ENCODE results near the gene GABRP.

Gene GABRP, protein sequence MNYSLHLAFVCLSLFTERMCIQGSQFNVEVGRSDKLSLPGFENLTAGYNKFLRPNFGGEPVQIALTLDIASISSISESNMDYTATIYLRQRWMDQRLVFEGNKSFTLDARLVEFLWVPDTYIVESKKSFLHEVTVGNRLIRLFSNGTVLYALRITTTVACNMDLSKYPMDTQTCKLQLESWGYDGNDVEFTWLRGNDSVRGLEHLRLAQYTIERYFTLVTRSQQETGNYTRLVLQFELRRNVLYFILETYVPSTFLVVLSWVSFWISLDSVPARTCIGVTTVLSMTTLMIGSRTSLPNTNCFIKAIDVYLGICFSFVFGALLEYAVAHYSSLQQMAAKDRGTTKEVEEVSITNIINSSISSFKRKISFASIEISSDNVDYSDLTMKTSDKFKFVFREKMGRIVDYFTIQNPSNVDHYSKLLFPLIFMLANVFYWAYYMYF

DNA sequence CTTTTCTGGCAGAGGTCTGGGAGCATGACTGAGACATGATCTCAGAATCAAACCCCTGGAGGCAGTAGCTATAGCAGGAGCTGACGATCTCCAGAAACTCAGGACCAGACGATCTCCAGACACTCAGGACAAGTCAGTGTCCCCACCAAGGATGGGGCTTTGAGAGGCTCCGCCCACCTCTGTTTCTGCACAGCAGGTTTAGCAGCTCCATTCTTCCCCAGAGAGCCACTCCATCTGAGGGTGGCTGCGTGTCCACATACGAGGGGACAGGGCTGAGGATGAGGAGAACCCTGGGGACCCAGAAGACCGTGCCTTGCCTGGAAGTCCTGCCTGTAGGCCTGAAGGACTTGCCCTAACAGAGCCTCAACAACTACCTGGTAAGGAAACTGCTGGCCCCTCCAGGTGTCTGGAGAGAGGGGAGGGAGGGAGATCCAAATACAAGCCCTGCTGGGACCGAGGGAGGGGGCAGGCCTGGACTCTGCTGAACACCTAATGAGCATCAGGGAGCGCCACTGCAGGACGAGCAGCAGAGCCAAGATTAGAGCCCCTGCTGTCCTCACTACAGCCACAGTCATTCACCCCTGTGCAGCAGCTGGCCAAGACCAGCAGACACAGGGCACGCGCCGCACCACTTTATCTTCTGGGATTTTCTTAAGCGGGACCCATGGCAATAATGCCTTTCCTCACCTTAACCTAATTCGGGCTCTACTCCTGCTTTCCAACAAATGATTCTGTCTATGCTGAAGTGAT is at the start of gene GABRP:
TSS of gene GABRP (plus strand) at position 228 of the 750 bp plus-strand sequence. CDS start 4,891 bp downstream, outside the sequence.
- no peak for DNase-seq (ENCODE audit: low read depth in 1 of 2, low spot score in 1 of 2)

DNA sequence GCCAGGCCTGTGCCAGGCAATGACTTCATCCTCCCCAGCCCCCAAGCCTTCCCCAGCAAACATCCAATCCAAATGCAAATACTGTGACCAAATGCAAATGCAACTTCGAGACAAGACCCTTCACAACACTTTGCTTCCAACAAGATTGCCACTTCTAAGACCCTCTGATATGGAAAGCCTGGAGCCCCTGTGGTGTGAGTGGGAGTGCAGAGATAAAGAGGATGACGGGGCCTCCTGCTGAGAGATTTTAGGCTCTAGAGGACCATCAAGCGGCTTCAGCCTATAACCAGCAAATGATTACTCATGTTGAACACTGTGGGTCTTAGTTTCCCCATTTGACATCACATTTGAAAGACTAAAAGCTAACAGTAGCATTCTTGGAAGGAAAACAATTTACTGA is 46.6 kb upstream of the GABRP start:
- DNase-seq (ENCODE audit: low read depth in 1 of 2, low spot score in 1 of 2): no peak

DNA sequence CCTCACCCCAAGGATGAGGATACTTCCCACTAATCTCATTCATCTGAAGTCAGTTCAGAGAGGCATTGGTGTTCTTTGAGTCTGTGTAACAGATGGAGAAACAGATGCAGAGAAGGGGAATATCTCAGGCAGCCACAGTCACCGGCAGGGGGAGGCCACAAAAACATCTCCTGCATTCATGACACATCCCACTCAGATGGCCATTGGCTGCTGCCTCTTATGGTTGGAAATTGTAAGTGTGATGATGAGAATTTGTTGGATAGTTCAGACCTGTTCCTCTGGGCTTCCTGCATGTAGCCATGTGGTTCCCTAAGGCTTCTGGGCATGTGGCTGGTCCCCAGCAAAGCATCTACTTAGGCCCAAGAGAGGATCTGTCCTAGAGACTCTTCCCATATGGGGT is 45.9 kb upstream of the GABRP start:
- no peak for DNase-seq (ENCODE audit: low read depth in 1 of 2, low spot score in 1 of 2)

DNA sequence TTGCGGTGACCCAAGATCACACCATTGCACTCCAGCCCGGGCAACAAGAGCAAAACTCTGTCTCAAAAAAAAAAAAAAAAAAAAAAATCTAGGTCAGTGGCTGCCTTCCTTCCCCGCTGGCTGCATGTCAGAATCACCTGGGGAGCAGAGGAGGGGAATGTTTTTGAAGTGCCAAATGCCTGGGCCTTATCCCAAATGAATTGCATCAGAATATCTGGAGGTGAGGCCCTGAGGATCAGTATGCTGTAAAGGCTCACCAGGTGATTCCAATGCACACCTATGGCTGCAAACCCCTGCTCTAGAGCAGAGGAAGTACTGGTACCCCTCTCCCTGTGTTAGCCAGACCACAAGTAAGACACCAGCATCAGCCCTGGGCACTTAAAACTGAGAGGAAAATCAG is 44.7 kb upstream of the GABRP start:
- DNase-seq (ENCODE audit: low read depth in 1 of 2, low spot score in 1 of 2): no peak

DNA sequence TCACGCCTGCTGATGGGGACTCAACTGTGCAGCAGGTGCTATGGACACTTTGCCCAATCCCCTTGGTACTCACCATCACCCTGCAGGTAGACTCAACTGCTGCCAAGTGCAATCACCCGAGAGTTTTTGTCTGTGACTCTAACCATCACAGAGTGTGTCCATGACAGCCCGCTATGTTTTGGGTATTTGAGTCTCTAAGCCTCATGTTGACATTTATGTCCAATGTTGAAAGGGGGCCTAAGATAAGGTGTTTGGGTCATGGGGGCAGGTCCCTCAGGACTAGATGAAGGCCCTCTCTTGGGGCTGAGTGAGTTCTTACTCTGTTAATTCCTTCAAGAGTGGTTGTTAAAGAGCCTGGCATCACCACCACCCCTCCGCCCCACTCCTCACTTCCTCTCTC is 44.1 kb upstream of the GABRP start:
- DNase-seq (ENCODE audit: low read depth in 1 of 2, low spot score in 1 of 2): no peak

DNA sequence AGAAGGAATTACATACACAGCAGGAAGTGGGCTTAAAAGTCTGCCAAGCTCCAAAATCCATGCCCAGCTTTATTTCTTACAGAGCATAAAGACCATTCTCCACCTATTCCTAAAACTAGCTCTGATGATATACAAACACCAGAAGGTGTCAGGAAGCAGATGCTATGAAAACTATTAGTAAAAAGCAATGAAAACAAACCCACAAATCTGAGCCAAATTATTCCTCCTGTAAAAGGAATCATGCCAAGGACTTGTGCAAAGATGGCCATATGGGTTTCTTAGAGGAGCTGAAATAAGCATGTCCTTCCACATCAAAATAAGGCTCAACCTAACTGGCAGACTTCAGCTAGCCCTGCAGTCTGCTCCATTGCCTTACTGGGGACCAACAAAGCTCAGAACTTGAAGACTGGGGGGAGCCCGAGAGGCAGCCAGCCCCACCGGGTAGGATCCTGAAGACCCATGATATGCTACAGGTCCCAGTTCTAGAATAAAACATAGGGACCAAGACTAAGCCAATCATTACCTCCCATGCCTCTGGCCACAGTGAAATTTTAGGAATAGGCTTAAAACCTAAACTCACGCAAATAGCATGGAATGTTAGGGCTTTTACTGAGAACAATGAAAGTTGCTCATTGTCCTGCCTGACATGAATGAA is 42.8 kb upstream of the GABRP start:
- DNase-seq (ENCODE audit: low read depth in 1 of 2, low spot score in 1 of 2): no peak

DNA sequence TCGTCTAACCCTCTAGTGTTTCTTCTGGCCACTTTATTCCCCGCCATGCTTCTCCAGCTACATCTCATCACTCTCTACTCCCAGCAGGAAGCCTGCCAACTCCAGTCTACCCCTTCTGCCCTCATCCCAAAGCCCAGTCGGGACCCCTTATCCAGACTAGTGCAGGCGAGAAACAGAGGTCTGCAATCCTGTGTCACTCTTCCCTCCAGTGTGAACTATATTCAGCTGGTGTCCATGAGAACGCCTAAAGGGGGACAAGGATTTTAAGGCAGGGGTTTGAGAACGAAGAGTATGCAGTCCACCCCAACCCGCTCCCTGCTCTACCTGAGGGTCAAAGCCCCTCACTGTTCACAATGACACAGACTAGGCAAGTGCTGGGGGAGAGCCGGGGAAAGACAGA is 41.7 kb upstream of the GABRP start:
- no peak for DNase-seq (ENCODE audit: low read depth in 1 of 2, low spot score in 1 of 2)

DNA sequence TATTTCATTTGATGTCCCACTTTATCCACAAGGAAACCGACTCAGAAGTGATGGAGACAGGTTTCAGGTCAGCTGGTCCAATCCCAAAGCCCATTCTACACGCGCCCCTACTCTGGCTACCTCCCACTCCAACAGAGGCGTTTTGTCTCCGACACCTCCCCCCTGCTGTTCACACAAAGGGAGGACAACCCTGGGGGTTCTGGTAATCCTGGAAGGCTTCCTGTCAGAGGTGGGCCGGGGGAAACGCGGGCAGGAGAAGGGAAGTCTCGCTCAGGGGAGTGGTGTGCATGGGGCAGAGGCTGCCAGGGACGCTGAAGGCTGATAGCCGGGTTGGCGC is 39.7 kb upstream of the GABRP start:
- no peak for DNase-seq (ENCODE audit: low read depth in 1 of 2, low spot score in 1 of 2)

DNA sequence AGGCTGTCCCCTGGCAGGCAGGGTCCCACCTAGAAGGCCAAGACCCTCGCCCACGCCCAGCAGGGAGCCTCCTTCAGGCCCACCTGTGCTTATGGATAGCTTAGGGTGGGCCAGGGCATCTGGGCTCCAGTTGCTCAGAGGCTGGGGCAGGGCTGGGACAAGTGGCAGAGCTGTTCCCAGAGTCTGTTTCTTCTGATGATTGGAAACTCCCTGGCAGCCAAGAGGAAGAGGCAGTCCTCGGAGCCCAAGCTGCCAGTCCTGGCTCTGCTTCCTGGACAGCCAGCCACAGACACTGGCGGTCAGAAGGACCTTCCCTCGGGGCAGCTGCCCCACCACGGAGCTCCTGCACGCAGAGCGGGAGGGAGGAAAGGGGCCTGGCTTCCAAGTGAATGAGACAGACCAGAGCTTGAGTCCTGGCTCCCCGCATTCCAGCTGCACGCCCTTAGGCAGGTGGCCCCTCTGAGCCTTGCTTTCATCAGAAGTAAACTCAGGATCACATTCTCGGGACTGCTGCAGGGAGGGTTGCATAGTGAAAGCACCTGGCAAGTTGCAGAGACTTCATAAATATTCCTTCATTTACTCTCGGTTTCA is 37.9 kb upstream of the GABRP start:
- DNase-seq (ENCODE audit: low read depth in 1 of 2, low spot score in 1 of 2): no peak

DNA sequence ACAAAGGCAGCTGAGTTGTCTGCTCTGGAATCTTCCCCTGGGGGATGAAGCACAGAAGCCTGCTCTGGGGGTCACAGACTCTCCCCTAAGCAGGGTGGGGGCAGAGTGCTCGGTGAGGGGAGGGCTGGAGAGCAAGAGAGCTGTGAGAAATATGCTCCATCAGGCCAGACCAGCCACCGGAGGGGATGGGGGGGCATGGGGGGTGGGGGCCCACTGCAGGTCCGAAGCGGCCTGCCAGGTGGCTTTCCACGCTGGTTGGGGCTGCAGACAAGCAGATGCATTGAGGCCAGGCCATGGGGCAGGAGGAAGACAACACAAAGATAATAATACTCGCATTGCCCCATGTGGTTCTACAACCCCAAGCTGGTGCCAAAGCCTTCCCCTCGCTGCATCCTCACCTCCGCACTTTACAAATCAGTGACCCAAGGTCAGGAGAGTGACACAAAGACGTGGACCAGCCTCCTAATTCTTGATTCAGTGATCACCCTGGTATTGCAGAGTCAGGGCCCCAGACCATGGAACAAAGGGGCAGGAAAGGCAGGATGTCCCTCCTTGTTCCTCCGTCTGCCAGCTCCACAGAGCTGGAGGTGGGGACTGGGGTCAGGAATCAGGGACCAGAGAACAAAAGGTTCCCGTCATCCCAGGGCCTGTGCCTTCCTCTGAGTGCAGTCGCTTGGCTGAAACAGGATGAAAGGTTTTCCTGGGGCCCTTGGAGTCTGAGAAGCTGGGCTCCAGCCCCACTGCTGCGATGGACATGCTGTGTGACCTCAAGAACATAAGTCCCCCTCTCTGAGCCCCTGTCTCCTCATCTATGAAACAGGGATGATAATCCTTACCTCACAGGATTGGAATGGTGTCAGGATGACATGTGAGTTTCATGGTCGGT is 37.2 kb upstream of the GABRP start:
- DNase-seq (ENCODE audit: low read depth in 1 of 2, low spot score in 1 of 2): no peak

DNA sequence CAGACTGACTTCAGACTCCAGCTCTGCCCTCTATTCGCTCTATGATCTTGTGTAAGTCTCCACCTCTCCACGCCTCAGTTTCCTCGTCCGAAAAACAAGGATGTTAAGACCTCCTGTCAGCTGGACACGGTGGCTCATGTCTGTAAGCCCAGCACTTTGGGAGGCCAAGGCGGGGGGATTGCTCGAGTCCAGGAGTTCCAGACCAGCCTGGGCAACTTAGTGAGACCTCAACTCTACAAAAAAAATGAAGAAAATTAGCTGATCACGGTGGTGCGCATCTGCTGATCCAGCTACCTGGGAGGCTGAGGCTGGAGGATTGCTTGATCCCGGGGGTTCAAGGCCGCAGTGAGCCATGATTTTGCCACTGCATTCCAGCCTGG is 36.6 kb upstream of the GABRP start:
- DNase-seq (ENCODE audit: low read depth in 1 of 2, low spot score in 1 of 2): no peak

DNA sequence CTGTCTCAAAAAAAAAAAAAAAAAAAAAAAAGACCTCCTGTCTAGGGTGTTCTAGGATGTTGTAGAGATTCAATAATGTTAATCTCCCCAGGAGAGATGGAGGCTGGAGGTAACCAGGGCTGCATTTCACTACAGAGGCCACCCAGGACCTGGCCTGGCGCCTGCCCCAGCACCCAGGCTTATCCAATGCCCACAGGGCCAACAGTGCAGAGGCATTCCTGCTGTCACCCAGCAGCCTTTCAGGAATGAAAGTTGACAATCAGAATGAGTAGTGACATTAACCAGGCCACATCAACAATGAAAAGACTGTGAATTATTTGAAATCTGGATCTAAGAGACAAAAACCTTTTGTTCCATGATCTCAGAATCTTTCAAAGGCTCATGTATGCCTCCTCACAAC is 36.2 kb upstream of the GABRP start:
- DNase-seq (ENCODE audit: low read depth in 1 of 2, low spot score in 1 of 2): no peak

DNA sequence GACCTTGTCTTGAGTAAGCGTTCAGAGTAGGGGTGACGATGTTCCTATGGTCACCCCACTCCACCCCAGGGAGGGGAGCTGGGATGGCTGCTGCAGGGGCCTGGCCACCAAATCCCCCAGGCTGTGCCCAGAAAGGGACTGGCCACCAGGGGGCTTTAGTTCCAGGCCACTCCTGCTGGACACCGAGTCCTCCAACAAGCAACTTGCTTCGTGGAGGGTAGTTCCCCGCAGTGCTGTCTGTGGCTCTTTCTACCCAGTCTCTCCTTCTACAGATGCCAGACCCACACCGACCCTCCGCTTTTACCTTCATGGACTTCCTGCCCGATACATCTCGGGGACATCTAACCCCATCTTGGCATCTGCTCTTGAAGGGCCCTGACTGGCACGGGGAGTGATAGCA is 35.7 kb upstream of the GABRP start:
- no peak for DNase-seq (ENCODE audit: low read depth in 1 of 2, low spot score in 1 of 2)

DNA sequence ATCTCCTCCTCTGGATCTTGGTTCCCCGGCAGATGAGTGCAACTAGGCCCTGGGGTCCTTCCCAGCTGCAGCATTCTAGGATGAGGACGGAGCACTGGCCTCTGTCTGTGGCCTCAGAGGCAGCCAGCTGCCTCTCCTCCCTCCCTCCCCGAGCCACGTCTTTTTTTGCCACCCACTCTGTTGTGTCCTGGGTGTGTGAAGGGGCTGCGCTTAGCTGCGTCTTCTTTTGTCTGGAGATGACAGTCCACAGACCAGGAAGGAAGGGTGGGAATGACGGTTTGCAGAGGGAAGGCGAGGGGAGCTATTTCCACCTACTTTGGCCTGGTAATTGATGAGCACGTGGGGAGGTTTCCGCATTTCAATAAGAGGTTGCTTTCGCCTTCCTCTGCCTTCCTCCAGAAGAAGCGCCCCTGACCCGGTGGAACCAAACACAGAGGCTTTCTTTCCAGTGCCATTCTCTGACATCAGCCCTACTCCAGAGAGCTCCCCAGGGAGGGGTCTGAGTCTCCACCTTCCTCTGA is 34.5 kb upstream of the GABRP start:
- no peak for DNase-seq (ENCODE audit: low read depth in 1 of 2, low spot score in 1 of 2)

DNA sequence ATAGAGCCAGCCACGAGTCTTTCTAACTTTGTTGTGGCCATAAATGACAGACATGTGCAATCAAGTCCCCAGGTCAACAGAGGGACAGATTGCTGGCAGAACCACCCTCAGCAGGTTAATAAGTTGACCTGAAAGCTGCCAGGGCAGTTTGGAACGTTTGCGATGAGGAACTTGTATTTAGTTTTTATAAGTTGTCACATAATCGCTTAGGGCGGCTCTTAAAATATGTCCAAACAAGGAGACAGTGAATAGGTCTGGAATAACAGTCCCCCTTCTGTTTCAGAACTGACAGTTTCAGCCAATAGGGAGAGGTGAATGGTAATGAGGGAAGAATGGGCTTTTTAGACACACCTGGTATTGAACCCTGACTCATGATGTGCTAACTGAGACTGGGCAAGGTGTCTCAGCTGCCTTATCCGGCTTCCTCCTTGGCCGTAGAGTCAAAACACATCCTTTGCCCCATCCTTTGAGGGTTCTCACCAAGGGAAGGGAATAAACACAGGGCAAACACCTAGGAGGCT is 33.6 kb upstream of the GABRP start:
- DNase-seq (ENCODE audit: low read depth in 1 of 2, low spot score in 1 of 2): no peak

DNA sequence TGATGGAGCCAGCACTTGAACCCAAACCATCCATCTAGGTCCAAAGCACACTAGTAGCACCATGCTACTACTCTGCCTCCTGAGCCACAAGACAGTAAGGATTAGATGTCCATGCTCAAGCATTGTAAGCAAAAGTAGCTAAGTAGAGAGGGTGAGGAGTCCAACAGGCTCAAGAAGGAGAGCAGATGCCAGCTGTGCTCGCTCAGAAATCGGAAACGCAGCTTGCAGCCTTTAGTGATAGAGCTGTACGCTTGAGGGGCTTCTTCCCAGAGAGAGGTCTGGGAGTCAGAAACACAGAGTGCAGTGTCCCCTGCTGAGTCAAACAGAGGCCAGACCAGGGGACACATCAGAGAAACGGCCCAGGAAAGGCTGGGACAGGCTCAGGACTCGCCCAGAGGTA is 32.7 kb upstream of the GABRP start:
- no peak for DNase-seq (ENCODE audit: low read depth in 1 of 2, low spot score in 1 of 2)

DNA sequence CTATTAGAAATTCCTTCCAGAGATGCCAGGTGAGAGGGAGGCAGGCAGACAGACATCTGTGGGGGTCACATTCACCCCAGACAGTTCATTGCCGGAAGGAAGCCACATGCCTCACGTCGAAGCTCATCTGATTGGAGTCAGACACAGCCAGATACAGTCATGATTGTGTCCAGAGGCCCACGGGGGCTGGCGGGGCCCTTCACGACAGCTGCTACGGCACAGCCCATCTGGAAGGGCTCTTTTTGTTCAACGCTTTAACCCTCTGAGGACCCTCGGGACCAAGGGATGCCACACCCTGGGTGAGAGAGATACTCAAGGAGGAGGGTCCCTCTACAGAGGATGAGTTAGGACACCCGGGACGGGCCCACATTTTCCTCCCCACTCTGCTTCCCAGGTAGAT is 31.9 kb upstream of the GABRP start:
- no peak for DNase-seq (ENCODE audit: low read depth in 1 of 2, low spot score in 1 of 2)

DNA sequence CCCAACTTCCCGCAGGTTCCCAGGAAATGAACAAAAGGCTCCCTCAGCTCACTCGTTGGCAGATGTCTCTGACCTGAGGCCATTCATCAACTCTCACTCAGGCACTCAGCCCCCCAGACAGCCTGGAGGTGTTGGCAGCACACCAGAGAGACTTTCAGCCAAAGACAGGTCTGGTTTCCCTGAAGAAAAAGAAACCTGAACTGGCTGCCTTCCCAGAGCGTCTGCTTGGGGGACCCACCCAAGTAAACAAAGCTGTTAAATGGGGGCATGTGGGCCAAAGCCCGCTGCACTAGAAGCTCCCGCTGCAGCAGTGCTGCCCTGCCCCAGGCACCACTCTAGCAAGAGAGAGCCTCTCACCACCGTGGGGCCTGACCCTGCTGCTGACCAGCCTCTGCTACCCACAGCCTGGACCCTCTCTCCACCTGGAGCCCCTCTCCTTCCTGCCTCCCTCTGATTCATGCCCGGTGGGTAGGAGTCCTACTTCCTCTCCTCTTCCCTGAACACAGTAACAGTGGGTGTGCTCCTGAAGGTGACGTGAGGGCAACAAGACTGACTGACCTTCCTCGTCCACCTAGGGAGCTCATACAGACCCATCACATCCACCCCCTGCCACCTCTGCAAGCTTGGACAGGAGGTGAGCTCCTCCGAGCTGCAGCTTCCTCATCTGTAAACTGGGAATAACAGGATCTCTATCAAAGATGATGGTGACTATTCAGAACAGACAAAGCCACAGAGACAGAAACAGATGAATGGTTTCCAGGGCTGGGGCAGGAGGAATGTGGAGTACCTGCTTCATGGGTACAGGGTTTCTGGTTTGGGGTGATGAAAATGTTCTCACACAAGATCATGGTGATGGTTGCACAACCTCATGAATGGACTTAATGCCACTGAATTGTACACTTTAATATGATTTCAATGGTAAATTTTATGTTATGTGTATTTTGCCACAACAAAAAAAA is 31.0 kb upstream of the GABRP start:
- no peak for DNase-seq (ENCODE audit: low read depth in 1 of 2, low spot score in 1 of 2)

DNA sequence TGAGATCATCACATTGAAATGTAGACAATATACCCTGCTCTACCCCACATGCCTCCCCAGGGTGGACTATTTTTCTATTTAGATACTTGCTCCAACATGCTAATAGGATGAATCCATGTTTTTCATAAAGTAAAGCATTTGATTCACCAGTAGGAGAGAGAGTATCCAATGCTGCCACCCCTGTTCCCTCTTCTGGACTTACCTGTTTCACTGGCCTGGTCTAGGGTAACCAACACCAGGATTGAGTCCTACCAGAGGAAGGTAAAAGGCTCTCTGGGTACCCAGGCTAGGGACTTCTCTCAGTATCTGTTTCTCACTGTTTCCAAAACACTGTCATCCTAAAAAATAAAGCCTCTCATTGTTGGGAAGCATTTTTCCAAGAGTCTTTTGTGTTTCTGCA is 30.2 kb upstream of the GABRP start:
- no peak for DNase-seq (ENCODE audit: low read depth in 1 of 2, low spot score in 1 of 2)

Data from activated T-helper 1 cell treated with anti-CD3 and anti-CD28 coated beads, Interleukin-2, amount 50 U/mL, for 16 hours (primary cell).